ENCODE data around the gene CNDP1. TPM values are rescaled to one million over a fixed set of nuclear protein-coding genes. Genes with fewer than 3 reads are reported as not detected.
"Not testable (repeated sequence)": the region's sequence is repeated elsewhere in the genome, so short reads cannot be mapped to it uniquely, and the experiment has no call there.

Gene CNDP1
- total RNA-seq, 1 donor = not detected

GRCh38 chr18:74563999-74564398, 29.7 kb downstream of the CNDP1 start:
- H3K4me1 ChIP-seq (ENCODE audit: insufficient read depth, low read length) = peaks cover 5% of the 10 kb centered on the region
- no peaks in the 10 kb centered on the region for H3K27me3 ChIP-seq (ENCODE audit: insufficient read depth, low read length)
- no peak overlapping the region for H3K4me3 ChIP-seq (ENCODE audit: low read length)
- no peaks in the 10 kb centered on the region for H3K9me3 ChIP-seq (ENCODE audit: low read depth, low read length)

GRCh38 chr18:74565164-74565563, 30.9 kb downstream of the CNDP1 start:
- H3K9me3 ChIP-seq (ENCODE audit: low read depth, low read length); H3K4me3 ChIP-seq (ENCODE audit: low read length); H3K27me3 ChIP-seq (ENCODE audit: insufficient read depth, low read length); H3K4me1 ChIP-seq (ENCODE audit: insufficient read depth, low read length): not testable (repeated sequence)

- H3K4me1 ChIP-seq (ENCODE audit: insufficient read depth, low read length); H3K27me3 ChIP-seq (ENCODE audit: insufficient read depth, low read length); H3K9me3 ChIP-seq (ENCODE audit: low read depth, low read length); H3K4me3 ChIP-seq (ENCODE audit: low read length): not testable (repeated sequence)
These were observed 31.7 kb downstream of the CNDP1 start for GRCh38 chr18:74565993-74566392.

GRCh38 chr18:74567822-74568221, 33.5 kb downstream of the CNDP1 start:
- no peaks in the 10 kb centered on the region for H3K9me3 ChIP-seq (ENCODE audit: low read depth, low read length)
- H3K27me3 ChIP-seq (ENCODE audit: insufficient read depth, low read length) = no peaks in the 10 kb centered on the region
- no peak overlapping the region for H3K4me3 ChIP-seq (ENCODE audit: low read length)
- peaks cover 5% of the 10 kb centered on the region for H3K4me1 ChIP-seq (ENCODE audit: insufficient read depth, low read length)

- peaks cover 5% of the 10 kb centered on the region for H3K4me1 ChIP-seq (ENCODE audit: insufficient read depth, low read length)
- no peaks in the 10 kb centered on the region for H3K9me3 ChIP-seq (ENCODE audit: low read depth, low read length)
- no peaks in the 10 kb centered on the region for H3K27me3 ChIP-seq (ENCODE audit: insufficient read depth, low read length)
- no peak overlapping the region for H3K4me3 ChIP-seq (ENCODE audit: low read length)
These were observed 35.1 kb downstream of the CNDP1 start for GRCh38 chr18:74569401-74569800.

GRCh38 chr18:74570266-74570665, 36.0 kb downstream of the CNDP1 start:
- no peaks in the 10 kb centered on the region for H3K9me3 ChIP-seq (ENCODE audit: low read depth, low read length)
- no peaks in the 10 kb centered on the region for H3K27me3 ChIP-seq (ENCODE audit: insufficient read depth, low read length)
- H3K4me3 ChIP-seq (ENCODE audit: low read length) = no peak overlapping the region
- H3K4me1 ChIP-seq (ENCODE audit: insufficient read depth, low read length) = peaks cover 5% of the 10 kb centered on the region

- peaks cover 5% of the 10 kb centered on the region for H3K4me1 ChIP-seq (ENCODE audit: insufficient read depth, low read length)
- H3K4me3 ChIP-seq (ENCODE audit: low read length) = no peak overlapping the region
- no peaks in the 10 kb centered on the region for H3K27me3 ChIP-seq (ENCODE audit: insufficient read depth, low read length)
- no peaks in the 10 kb centered on the region for H3K9me3 ChIP-seq (ENCODE audit: low read depth, low read length)
These were observed 37.8 kb downstream of the CNDP1 start for GRCh38 chr18:74571895-74572680.

- H3K27me3 ChIP-seq (ENCODE audit: insufficient read depth, low read length) = no peaks in the 10 kb centered on the region
- H3K9me3 ChIP-seq (ENCODE audit: low read depth, low read length) = no peaks in the 10 kb centered on the region
- H3K4me3 ChIP-seq (ENCODE audit: low read length) = no peak overlapping the region
- H3K4me1 ChIP-seq (ENCODE audit: insufficient read depth, low read length) = peaks cover 4% of the 10 kb centered on the region
These were observed 38.8 kb downstream of the CNDP1 start for GRCh38 chr18:74573053-74573452.

GRCh38 chr18:74574916-74575315, 40.6 kb downstream of the CNDP1 start:
- Histone ChIP-seq H3K9me3 (ENCODE audit: low read depth, low read length) (no peaks in the 10 kb centered on the region), H3K4me3 (ENCODE audit: low read length) (no peak overlapping the region), H3K27me3 (ENCODE audit: insufficient read depth, low read length) (peaks cover 4% of the 10 kb centered on the region), H3K4me1 (ENCODE audit: insufficient read depth, low read length) (no peaks in the 10 kb centered on the region)

GRCh38 chr18:74577019-74577418, 42.7 kb downstream of the CNDP1 start:
- Histone ChIP-seq H3K9me3 (ENCODE audit: low read depth, low read length) (no peaks in the 10 kb centered on the region), H3K27me3 (ENCODE audit: insufficient read depth, low read length) (peaks cover 4% of the 10 kb centered on the region), H3K4me3 (ENCODE audit: low read length) (no peak overlapping the region), H3K4me1 (ENCODE audit: insufficient read depth, low read length) (no peaks in the 10 kb centered on the region)

- H3K4me3 ChIP-seq (ENCODE audit: low read length) = no peak overlapping the region
These were observed 45.3 kb downstream of the CNDP1 start for GRCh38 chr18:74579496-74580065.

GRCh38 chr18:74582642-74583041, 48.3 kb downstream of the CNDP1 start:
- Histone ChIP-seq H3K9me3 (ENCODE audit: low read depth, low read length) (no peaks in the 10 kb centered on the region), H3K4me1 (ENCODE audit: insufficient read depth, low read length) (peaks cover 13% of the 10 kb centered on the region), H3K27me3 (ENCODE audit: insufficient read depth, low read length) (peaks cover 4% of the 10 kb centered on the region), H3K4me3 (ENCODE audit: low read length) (no peak overlapping the region)

More at GRCh38 chr18:74579496-74580065, 45.3 kb downstream of the CNDP1 start:
- H3K4me1 ChIP-seq (ENCODE audit: insufficient read depth, low read length) = peaks cover 7% of the 10 kb centered on the region
- H3K9me3 ChIP-seq (ENCODE audit: low read depth, low read length) = no peaks in the 10 kb centered on the region
- H3K27me3 ChIP-seq (ENCODE audit: insufficient read depth, low read length) = peaks cover 4% of the 10 kb centered on the region

GRCh38 chr18:74587441-74587840, 53.1 kb downstream of the CNDP1 start:
- no peak overlapping the region for H3K4me3 ChIP-seq (ENCODE audit: low read length)
- no peaks in the 10 kb centered on the region for H3K9me3 ChIP-seq (ENCODE audit: low read depth, low read length)
- H3K27me3 ChIP-seq (ENCODE audit: insufficient read depth, low read length) = no peaks in the 10 kb centered on the region
- H3K4me1 ChIP-seq (ENCODE audit: insufficient read depth, low read length) = peaks cover 55% of the 10 kb centered on the region

GRCh38 chr18:74589021-74589420, 54.7 kb downstream of the CNDP1 start:
- H3K4me3 ChIP-seq (ENCODE audit: low read length) = no peak overlapping the region
- H3K9me3 ChIP-seq (ENCODE audit: low read depth, low read length) = no peaks in the 10 kb centered on the region
- peaks cover 48% of the 10 kb centered on the region for H3K4me1 ChIP-seq (ENCODE audit: insufficient read depth, low read length)
- no peaks in the 10 kb centered on the region for H3K27me3 ChIP-seq (ENCODE audit: insufficient read depth, low read length)

- no peak overlapping the region for H3K4me3 ChIP-seq (ENCODE audit: low read length)
- no peaks in the 10 kb centered on the region for H3K9me3 ChIP-seq (ENCODE audit: low read depth, low read length)
- H3K4me1 ChIP-seq (ENCODE audit: insufficient read depth, low read length) = peaks cover 52% of the 10 kb centered on the region
- no peaks in the 10 kb centered on the region for H3K27me3 ChIP-seq (ENCODE audit: insufficient read depth, low read length)
These were observed 55.5 kb downstream of the CNDP1 start for GRCh38 chr18:74589811-74590210.

GRCh38 chr18:74590671-74591070, 56.4 kb downstream of the CNDP1 start:
- Histone ChIP-seq H3K4me3 (ENCODE audit: low read length) (no peak overlapping the region), H3K4me1 (ENCODE audit: insufficient read depth, low read length) (peaks cover 61% of the 10 kb centered on the region), H3K9me3 (ENCODE audit: low read depth, low read length) (no peaks in the 10 kb centered on the region), H3K27me3 (ENCODE audit: insufficient read depth, low read length) (no peaks in the 10 kb centered on the region)

Measured in mononuclear cell (primary cell).